LHCN-M2 (cell line): ENCODE measurements around the gene ZC3H10. TPM values are rescaled to one million over a fixed set of nuclear protein-coding genes. Genes with fewer than 3 reads are reported as not detected.
A peak's percentile ranks its signal among the peaks of the same experiment; 100 is the strongest.
"Not testable (repeated sequence)": the region's sequence is repeated elsewhere in the genome, so short reads cannot be mapped to it uniquely, and the experiment has no call there.

Source experiments
- DNase-seq: peaks from one replicate; pipeline ENCODE4 v3.0.0-alpha.2; 2012; ENCODE audit warnings: low read depth
- polyA plus RNA-seq: library from polyadenylated mRNA; unstranded; fragments of >200 nt; gene quantifications from one replicate; pipeline ENCODE4 v1.2.1, GENCODE V29; 2012; ENCODE audit warnings: missing spikeins
- total RNA-seq: library from RNA; depleted of rRNA; stranded (reverse); fragments of >200 nt; gene quantifications from 2 replicates; pipeline ENCODE4 v1.2.3, GENCODE V29; 2014; rRNA removed

ZC3H10 gene
- 3.6 and 3.8 TPM in 2 replicates for total RNA-seq
- 3.3 TPM for polyA plus RNA-seq

- DNase-seq: peak; percentile 99
Measured at GRCh38 chr12:56117778-56118687, at the start of gene ZC3H10. Gene ZC3H10, plus strand, starts transcription at chr12:56118266. Its CDS starts 2,297 bp downstream, at chr12:56120563.

GRCh38 chr12:56071648-56072047 lies 46.4 kb upstream of the ZC3H10 start:
- DNase-seq: no peak

GRCh38 chr12:56074396-56074795 lies 43.7 kb upstream of the ZC3H10 start:
- DNase-seq: no peak

- not testable (repeated sequence) for DNase-seq
Measured at GRCh38 chr12:56077966-56078365, 40.1 kb upstream of the ZC3H10 start.

GRCh38 chr12:56078427-56078826 lies 39.6 kb upstream of the ZC3H10 start:
- DNase-seq: no peak

GRCh38 chr12:56078931-56079722 lies 38.9 kb upstream of the ZC3H10 start:
- DNase-seq: peak; percentile 78

- DNase-seq: peak; percentile 73
Measured at GRCh38 chr12:56079723-56080555, 38.1 kb upstream of the ZC3H10 start, which contains the start of gene ERBB3. Gene ERBB3, plus strand, starts transcription at chr12:56080165. Its CDS starts 136 bp downstream, at chr12:56080301.

GRCh38 chr12:56080556-56081138 lies 37.4 kb upstream of the ZC3H10 start:
- DNase-seq: no peak

- DNase-seq: no peak
Measured at GRCh38 chr12:56081393-56082347, 36.4 kb upstream of the ZC3H10 start.

- no peak for DNase-seq
Measured at GRCh38 chr12:56082382-56082781, 35.7 kb upstream of the ZC3H10 start.

GRCh38 chr12:56082967-56083366 lies 35.1 kb upstream of the ZC3H10 start:
- no peak for DNase-seq

- no peak for DNase-seq
Measured at GRCh38 chr12:56084958-56085543, 33.0 kb upstream of the ZC3H10 start.

- no peak for DNase-seq
Measured at GRCh38 chr12:56086096-56086495, 32.0 kb upstream of the ZC3H10 start.

- DNase-seq: no peak
Measured at GRCh38 chr12:56086608-56087007, 31.5 kb upstream of the ZC3H10 start.

GRCh38 chr12:56087220-56087619 lies 30.8 kb upstream of the ZC3H10 start:
- no peak for DNase-seq

- DNase-seq: no peak
Measured at GRCh38 chr12:56097738-56098137, 20.3 kb upstream of the ZC3H10 start.

GRCh38 chr12:56098592-56098991 lies 19.5 kb upstream of the ZC3H10 start:
- no peak for DNase-seq

- DNase-seq: no peak
Measured at GRCh38 chr12:56099787-56100186, 18.3 kb upstream of the ZC3H10 start.

GRCh38 chr12:56101045-56101444 lies 17.0 kb upstream of the ZC3H10 start:
- DNase-seq: no peak
